Neural cell (in vitro differentiated cells): Measurements from ENCODE around the gene CTSF. TPM values are rescaled to one million over a fixed set of nuclear protein-coding genes. Genes with fewer than 3 reads are reported as not detected.

ENCODE experiments used
- H2AFZ ChIP-seq: fragments of 200-600, 300-800 bp; sonication (generic), shearing (Covaris generic); 2 replicates; pipeline ENCODE4 v1.6.0; 2014; ENCODE audit warnings: low read depth, mild to moderate bottlenecking, antibody characterized with exemption, low read length, moderate library complexity
- H3F3A ChIP-seq: fragments of 200-600 bp; shearing (Covaris generic); 2 replicates; pipeline ENCODE4 v1.6.1; 2016; ENCODE audit warnings: mild to moderate bottlenecking, moderate library complexity, mixed read lengths, antibody characterized with exemption, low read length; ENCODE audit not compliant: insufficient read depth, poor library complexity, severe bottlenecking
- H3K27ac ChIP-seq: fragments of 200-600, 300-800 bp; sonication (generic), shearing (Covaris generic); 2 replicates; pipeline ENCODE4 v1.5.1; 2014; ENCODE audit warnings: mild to moderate bottlenecking, low read length, moderate library complexity
- H3K27me3 ChIP-seq: fragments of 300-800, 200-600 bp; sonication (generic), shearing (Covaris generic); 2 replicates; pipeline ENCODE4 v1.6.0; 2014; ENCODE audit warnings: mild to moderate bottlenecking, low read depth, low read length, moderate library complexity; ENCODE audit not compliant: insufficient read depth
- H3K36me3 ChIP-seq: fragments of 300-800, 200-600 bp; sonication (generic), shearing (Covaris generic); 2 replicates; pipeline ENCODE4 v1.5.1; 2014; ENCODE audit warnings: mild to moderate bottlenecking, antibody characterized with exemption, low read length, moderate library complexity; ENCODE audit not compliant: insufficient read depth
- H3K4me2 ChIP-seq: fragments of 300-800, 200-600 bp; sonication (generic), shearing (Covaris generic); 2 replicates; pipeline ENCODE4 v1.6.0; 2014; ENCODE audit warnings: mild to moderate bottlenecking, low read length
- H3K4me3 ChIP-seq: fragments of 300-800, 200-600 bp; sonication (generic), shearing (Covaris generic); 2 replicates; pipeline ENCODE4 v1.5.1; 2014; ENCODE audit warnings: mild to moderate bottlenecking, low read length, moderate library complexity
- H3K79me2 ChIP-seq: fragments of 200-600 bp; shearing (Covaris generic); replicated peaks from 2 replicates; pipeline ENCODE4 v1.6.0; 2014; ENCODE audit warnings: mild to moderate bottlenecking, low read length, moderate library complexity; ENCODE audit not compliant: insufficient read depth
- H3K9ac ChIP-seq: fragments of 300-800, 200-600 bp; sonication (generic), shearing (Covaris generic); 2 replicates; pipeline ENCODE4 v1.6.1; 2016; ENCODE audit warnings: mild to moderate bottlenecking, low read length, mixed read lengths
- H3K9me2 ChIP-seq: fragments of 200-600 bp; shearing (Covaris generic); 2 replicates; pipeline ENCODE4 v1.6.1; 2016; ENCODE audit warnings: mild to moderate bottlenecking, low read length, mixed read lengths; ENCODE audit not compliant: insufficient read depth
- H3K9me3 ChIP-seq: fragments of 200-600, 300-800 bp; sonication (generic), shearing (Covaris generic); 2 replicates; pipeline ENCODE4 v1.6.1; 2016; ENCODE audit warnings: mild to moderate bottlenecking, mixed run types, low read length, moderate library complexity, mixed read lengths
- H4K20me1 ChIP-seq: fragments of 200-600 bp; shearing (Covaris generic); 2 replicates; pipeline ENCODE4 v1.6.1; 2016; ENCODE audit warnings: mild to moderate bottlenecking, mixed run types; ENCODE audit not compliant: insufficient read depth
- CTCF ChIP-seq: fragments of 450-650 bp; IDR thresholded peaks from 2 replicates; pipeline ENCODE4 v1.5.1; 2014; ENCODE audit warnings: antibody characterized with exemption, mild to moderate bottlenecking, moderate library complexity; ENCODE audit not compliant: poor library complexity, severe bottlenecking
- EP300 ChIP-seq: fragments of 450-650 bp; conservative IDR thresholded peaks from 2 replicates; pipeline ENCODE4 v1.6.1; 2014; ENCODE audit warnings: antibody characterized with exemption, mild to moderate bottlenecking, moderate library complexity; ENCODE audit not compliant: poor library complexity, severe bottlenecking
- POLR2AphosphoS5 ChIP-seq: IDR thresholded peaks from 2 replicates; pipeline ENCODE4 v1.6.1; 2012
- RAD21 ChIP-seq: fragments of 450-650 bp; conservative IDR thresholded peaks from 2 replicates; pipeline ENCODE4 v1.6.1; 2014; ENCODE audit warnings: antibody characterized with exemption, mild to moderate bottlenecking, moderate library complexity
- REST ChIP-seq: IDR thresholded peaks from 2 replicates; pipeline ENCODE4 v1.6.1; 2012; ENCODE audit warnings: borderline replicate concordance
- TAF1 ChIP-seq: IDR thresholded peaks from 2 replicates; pipeline ENCODE4 v1.6.1; 2012; ENCODE audit warnings: low read depth
- polyA plus RNA-seq: library from polyadenylated mRNA; depleted of rRNA; stranded (reverse); fragments of >200 nt; gene quantifications from 2 replicates; pipeline ENCODE4 v1.2.3, GENCODE V29; 2014

CTSF gene
- polyA plus RNA-seq, 1 donor from 2014 or later: 2.7 TPM

- TF ChIP-seq REST: no peak
- TF ChIP-seq POLR2AphosphoS5: no peak
- TF ChIP-seq EP300: no peak
Observed at GRCh38 chr11:66562275-66562674, 6.1 kb downstream of the CTSF start (continued).

GRCh38 chr11:66561975-66562248, 6.5 kb downstream of the CTSF start:
- Histone ChIP-seq H3K4me2 (no peak overlapping the region), H2AFZ (no peak overlapping the region), H3F3A (no peaks in the 10 kb centered on the region), H3K9me3 (no peaks in the 10 kb centered on the region), H3K4me3 (no peak overlapping the region), H3K9me2 (no peaks in the 10 kb centered on the region), H3K36me3 (no peaks in the 10 kb centered on the region), H3K27me3 (no peaks in the 10 kb centered on the region), H3K79me2 (no peaks in the 10 kb centered on the region), H3K9ac (no peak overlapping the region), H3K27ac (no peak overlapping the region), H4K20me1 (no peaks in the 10 kb centered on the region)
- TF ChIP-seq CTCF: no peak
- no peak for TF ChIP-seq RAD21

- Histone ChIP-seq H4K20me1 (no peaks in the 10 kb centered on the region), H2AFZ (no peak overlapping the region), H3K79me2 (no peaks in the 10 kb centered on the region), H3K4me3 (no peak overlapping the region), H3K9me2 (no peaks in the 10 kb centered on the region), H3K27ac (no peak overlapping the region), H3K27me3 (no peaks in the 10 kb centered on the region), H3K9me3 (no peaks in the 10 kb centered on the region), H3K36me3 (no peaks in the 10 kb centered on the region), H3F3A (no peaks in the 10 kb centered on the region), H3K4me2 (no peak overlapping the region), H3K9ac (no peak overlapping the region)
- TF ChIP-seq EP300 (no peak), TAF1 (no peak), CTCF (no peak)
Observed at GRCh38 chr11:66561178-66561974, 7.0 kb downstream of the CTSF start.
